ENCODE measurements around the gene NDUFS1. TPM values are rescaled to one million over a fixed set of nuclear protein-coding genes. Genes with fewer than 3 reads are reported as not detected.
"Not testable (repeated sequence)": the region's sequence is repeated elsewhere in the genome, so short reads cannot be mapped to it uniquely, and the experiment has no call there.

The NDUFS1 gene
- total RNA-seq, 2 experiments from 2014 or later = 73.4 to 116 TPM

GRCh38 chr2:206105038-206105437, 54.2 kb downstream of the NDUFS1 start:
- no peaks in the 10 kb centered on the region for H3K9me2 ChIP-seq (ENCODE audit: insufficient read depth, low read length)
- intact Hi-C loops (cut with micrococcal nuclease; ENCODE audit: unreplicated experiment) = no loop called here
- H3K79me2 ChIP-seq (ENCODE audit: insufficient read depth, low read depth, low read length) = no peaks in the 10 kb centered on the region
- H3K4me1 ChIP-seq (ENCODE audit: insufficient read depth, low read length, poor library complexity, severe bottlenecking) = no peaks in the 10 kb centered on the region
- no peak overlapping the region for H2AFZ ChIP-seq (ENCODE audit: low read length)
- TF ChIP-seq CTCF (conservative IDR thresholded peaks at IDR 0.05; ENCODE audit: low read length) (no peak), EZH2phosphoT487 (IDR thresholded peaks at IDR 0.05; ENCODE audit: borderline replicate concordance, low read depth, low read length) (no peak)
- no peak for DNase-seq (ENCODE audit: low spot score)
- CTCF ChIA-PET (ENCODE audit: unreplicated experiment) = no interaction called here
- no TSS peak for BruUV-seq (replicated peaks)
- H3K4me2 ChIP-seq (ENCODE audit: low read length) = no peak overlapping the region
- H4K20me1 ChIP-seq (ENCODE audit: insufficient read depth, low read length) = no peaks in the 10 kb centered on the region
- no peak overlapping the region for H3K27ac ChIP-seq (ENCODE audit: low read depth, low read length, poor library complexity, severe bottlenecking)
- POLR2A ChIA-PET = no interaction called here
- H3K9me3 ChIP-seq (ENCODE audit: low read length) = no peaks in the 10 kb centered on the region
- no peak overlapping the region for H3K4me3 ChIP-seq (ENCODE audit: low read depth, low read length, poor library complexity, severe bottlenecking)
- no peaks in the 10 kb centered on the region for H3K36me3 ChIP-seq (ENCODE audit: insufficient read depth, low read length)

DNA sequence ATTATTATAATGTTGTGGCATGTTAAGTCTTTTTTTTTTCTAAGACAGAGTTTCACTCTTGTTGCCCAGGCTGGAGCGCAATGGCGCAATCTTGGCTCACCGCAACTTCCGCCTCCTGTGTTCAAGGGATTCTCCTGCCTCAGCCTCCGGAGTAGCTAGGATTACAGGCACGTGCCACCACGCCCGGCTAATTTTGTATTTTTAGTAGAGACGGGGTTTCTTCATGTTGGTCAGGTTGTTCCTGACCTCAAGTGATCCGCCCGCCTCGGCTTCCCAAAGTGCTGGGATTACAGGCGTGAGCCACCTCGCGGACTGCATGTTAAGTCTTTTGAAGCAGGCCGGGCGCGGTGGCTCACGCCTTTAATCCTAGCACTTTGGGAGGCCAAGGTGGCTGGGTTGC, 60.4 kb downstream of the NDUFS1 start:
- H3K9me3 ChIP-seq (ENCODE audit: low read length); H3K4me3 ChIP-seq (ENCODE audit: low read depth, low read length, poor library complexity, severe bottlenecking); H3K36me3 ChIP-seq (ENCODE audit: insufficient read depth, low read length); H2AFZ ChIP-seq (ENCODE audit: low read length); CTCF ChIA-PET (ENCODE audit: unreplicated experiment); H3K9me2 ChIP-seq (ENCODE audit: insufficient read depth, low read length); H3K27ac ChIP-seq (ENCODE audit: low read depth, low read length, poor library complexity, severe bottlenecking); H4K20me1 ChIP-seq (ENCODE audit: insufficient read depth, low read length); H3K4me2 ChIP-seq (ENCODE audit: low read length); H3K79me2 ChIP-seq (ENCODE audit: insufficient read depth, low read depth, low read length); DNase-seq (ENCODE audit: low spot score); intact Hi-C loops (cut with micrococcal nuclease; ENCODE audit: unreplicated experiment); BruUV-seq (replicated peaks); H3K4me1 ChIP-seq (ENCODE audit: insufficient read depth, low read length, poor library complexity, severe bottlenecking): not testable (repeated sequence)
- POLR2A ChIA-PET = interaction anchor here (0.7 to 0.9 kb wide), 2 partner anchors 16 to 23 kb away, joined by 3 read pairs; no protein-coding TSS in a partner anchor

DNA sequence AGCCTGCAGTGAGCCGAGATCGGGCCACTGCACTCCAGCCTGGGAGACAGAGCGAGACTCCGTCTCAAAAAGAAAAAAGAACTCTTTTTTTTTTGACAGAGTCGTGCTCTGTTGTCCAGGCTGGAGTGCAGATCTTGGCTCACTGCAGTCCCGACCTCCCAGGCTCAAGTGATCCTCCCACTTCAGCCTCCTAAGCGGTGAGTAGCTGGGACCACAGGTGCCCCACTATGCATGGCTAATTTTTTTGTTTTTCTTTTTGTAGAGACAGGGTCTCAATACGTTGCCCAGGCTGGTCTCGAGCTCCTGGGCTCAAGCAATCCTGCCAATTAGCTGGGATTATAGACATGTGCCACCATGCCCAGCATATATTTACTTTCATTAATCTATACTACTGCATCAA, 60.8 kb downstream of the NDUFS1 start:
- no peak for DNase-seq (ENCODE audit: low spot score)
- no TSS peak for BruUV-seq (replicated peaks)
- Histone ChIP-seq H3K9me2 (ENCODE audit: insufficient read depth, low read length) (no peaks in the 10 kb centered on the region), H3K4me3 (ENCODE audit: low read depth, low read length, poor library complexity, severe bottlenecking) (no peak overlapping the region), H3K4me2 (ENCODE audit: low read length) (no peak overlapping the region), H3K9me3 (ENCODE audit: low read length) (no peaks in the 10 kb centered on the region), H3K79me2 (ENCODE audit: insufficient read depth, low read depth, low read length) (no peaks in the 10 kb centered on the region), H2AFZ (ENCODE audit: low read length) (no peak overlapping the region), H3K36me3 (ENCODE audit: insufficient read depth, low read length) (no peaks in the 10 kb centered on the region), H4K20me1 (ENCODE audit: insufficient read depth, low read length) (no peaks in the 10 kb centered on the region), H3K27ac (ENCODE audit: low read depth, low read length, poor library complexity, severe bottlenecking) (no peak overlapping the region), H3K4me1 (ENCODE audit: insufficient read depth, low read length, poor library complexity, severe bottlenecking) (no peaks in the 10 kb centered on the region)
- TF ChIP-seq CTCF (conservative IDR thresholded peaks at IDR 0.05; ENCODE audit: low read length) (no peak), EZH2phosphoT487 (IDR thresholded peaks at IDR 0.05; ENCODE audit: borderline replicate concordance, low read depth, low read length) (no peak)
- POLR2A ChIA-PET = interaction anchor here (0.7 to 3.0 kb wide), 3 partner anchors 12 to 23 kb away, joined by 3 to 18 read pairs (median 3); partner anchors contain the start of gene INO80D
- intact Hi-C loops (cut with micrococcal nuclease; ENCODE audit: unreplicated experiment) = no loop called here
- CTCF ChIA-PET (ENCODE audit: unreplicated experiment) = no interaction called here
